ENCODE data around the gene CHN2.

The CHN2 gene

GRCh38 chr7:29342761-29343160 is 148.2 kb downstream of the CHN2 start:
- H3K4me3 ChIP-seq (ENCODE audit: low read depth, low read length), result no peak overlapping the region
- no peak for TF ChIP-seq CTCF (IDR thresholded peaks at IDR 0.05; ENCODE audit: borderline replicate concordance, insufficient read depth, low read depth, low read length)

GRCh38 chr7:29343399-29343798 is 148.8 kb downstream of the CHN2 start:
- no peak overlapping the region for H3K4me3 ChIP-seq (ENCODE audit: low read depth, low read length)
- TF ChIP-seq CTCF (IDR thresholded peaks at IDR 0.05; ENCODE audit: borderline replicate concordance, insufficient read depth, low read depth, low read length), result no peak

GRCh38 chr7:29344334-29344978 is 149.9 kb downstream of the CHN2 start:
- TF ChIP-seq CTCF (IDR thresholded peaks at IDR 0.05; ENCODE audit: borderline replicate concordance, insufficient read depth, low read depth, low read length), result no peak
- H3K4me3 ChIP-seq (ENCODE audit: low read depth, low read length), result no peak overlapping the region

GRCh38 chr7:29345590-29345989 is 151.0 kb downstream of the CHN2 start:
- TF ChIP-seq CTCF (IDR thresholded peaks at IDR 0.05; ENCODE audit: borderline replicate concordance, insufficient read depth, low read depth, low read length), result no peak
- no peak overlapping the region for H3K4me3 ChIP-seq (ENCODE audit: low read depth, low read length)

- no peak overlapping the region for H3K4me3 ChIP-seq (ENCODE audit: low read depth, low read length)
- TF ChIP-seq CTCF (IDR thresholded peaks at IDR 0.05; ENCODE audit: borderline replicate concordance, insufficient read depth, low read depth, low read length), result no peak
Measured at GRCh38 chr7:29346231-29346978, 151.8 kb downstream of the CHN2 start.

- no peak overlapping the region for H3K4me3 ChIP-seq (ENCODE audit: low read depth, low read length)
- no peak for TF ChIP-seq CTCF (IDR thresholded peaks at IDR 0.05; ENCODE audit: borderline replicate concordance, insufficient read depth, low read depth, low read length)
Measured at GRCh38 chr7:29349362-29349761, 154.8 kb downstream of the CHN2 start.

- no peak for TF ChIP-seq CTCF (IDR thresholded peaks at IDR 0.05; ENCODE audit: borderline replicate concordance, insufficient read depth, low read depth, low read length)
Measured at GRCh38 chr7:29350351-29350750, 155.8 kb downstream of the CHN2 start.

More at GRCh38 chr7:29350351-29350750, 155.8 kb downstream of the CHN2 start:
- no peak overlapping the region for H3K4me3 ChIP-seq (ENCODE audit: low read depth, low read length)
